Coronary artery (tissue), 2 donors: ENCODE measurements around the gene S100A7A.

ENCODE experiments used
- DNase-seq: peaks from one replicate; pipeline ENCODE4 v3.0.0-alpha.2; 2017; ENCODE audit warnings: low spot score
- H3K27ac ChIP-seq, 2 donors: fragments of 200-600 bp; sonication (generic); one replicate each; pipeline ENCODE4 v1.5.1; 2016 to 2019
- H3K4me3 ChIP-seq: fragments of 200-600 bp; sonication (generic); 2 replicates; pipeline ENCODE4 v1.5.1; 2016; ENCODE audit warnings: mild to moderate bottlenecking, moderate library complexity
- TF ChIP-seq, protein P1 (sequence below): fragments of 200-600 bp; sonication (generic); IDR thresholded peaks from one replicate; pipeline ENCODE4 v1.5.1; 2019; ENCODE audit warnings: antibody characterized with exemption

The S100A7A gene

GRCh38 chr1:153399401-153400055 is 16.8 kb upstream of the S100A7A start:
- H3K4me3 ChIP-seq = no peak overlapping the region
- DNase-seq = no peak
- TF ChIP-seq, protein P1, sequence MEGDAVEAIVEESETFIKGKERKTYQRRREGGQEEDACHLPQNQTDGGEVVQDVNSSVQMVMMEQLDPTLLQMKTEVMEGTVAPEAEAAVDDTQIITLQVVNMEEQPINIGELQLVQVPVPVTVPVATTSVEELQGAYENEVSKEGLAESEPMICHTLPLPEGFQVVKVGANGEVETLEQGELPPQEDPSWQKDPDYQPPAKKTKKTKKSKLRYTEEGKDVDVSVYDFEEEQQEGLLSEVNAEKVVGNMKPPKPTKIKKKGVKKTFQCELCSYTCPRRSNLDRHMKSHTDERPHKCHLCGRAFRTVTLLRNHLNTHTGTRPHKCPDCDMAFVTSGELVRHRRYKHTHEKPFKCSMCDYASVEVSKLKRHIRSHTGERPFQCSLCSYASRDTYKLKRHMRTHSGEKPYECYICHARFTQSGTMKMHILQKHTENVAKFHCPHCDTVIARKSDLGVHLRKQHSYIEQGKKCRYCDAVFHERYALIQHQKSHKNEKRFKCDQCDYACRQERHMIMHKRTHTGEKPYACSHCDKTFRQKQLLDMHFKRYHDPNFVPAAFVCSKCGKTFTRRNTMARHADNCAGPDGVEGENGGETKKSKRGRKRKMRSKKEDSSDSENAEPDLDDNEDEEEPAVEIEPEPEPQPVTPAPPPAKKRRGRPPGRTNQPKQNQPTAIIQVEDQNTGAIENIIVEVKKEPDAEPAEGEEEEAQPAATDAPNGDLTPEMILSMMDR = no peak
- H3K27ac ChIP-seq = no peak overlapping the region

- no peak overlapping the region for H3K27ac ChIP-seq
- TF ChIP-seq, protein P1 = no peak
- DNase-seq = peak; percentile 31
- H3K4me3 ChIP-seq = no peak overlapping the region
These were observed 16.1 kb upstream of the S100A7A start for GRCh38 chr1:153400244-153400643.

GRCh38 chr1:153401461-153401860 is 14.9 kb upstream of the S100A7A start:
- TF ChIP-seq, protein P1 = no peak
- DNase-seq = no peak
- Histone ChIP-seq H3K4me3 (no peak overlapping the region), H3K27ac (no peak overlapping the region)

DNA sequence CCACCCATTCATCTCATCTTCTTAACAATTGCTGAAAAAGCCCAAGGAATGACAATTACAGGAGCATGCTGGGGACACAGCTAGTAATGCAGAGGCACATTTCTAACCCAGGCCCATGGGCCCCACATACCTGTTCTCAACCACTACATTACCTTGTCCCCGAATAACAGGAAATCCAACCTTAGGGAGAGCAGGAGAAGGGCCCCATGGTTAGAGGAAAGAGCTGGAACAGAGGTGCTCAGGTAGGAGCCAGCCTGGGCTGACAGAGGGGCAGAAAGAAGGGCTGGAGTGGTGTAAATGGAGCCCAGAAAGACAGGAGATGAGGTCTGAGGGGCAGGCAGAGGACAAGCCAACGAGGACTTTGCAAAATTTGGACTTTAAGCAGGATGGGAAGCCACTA is 14.1 kb upstream of the S100A7A start:
- TF ChIP-seq, protein P1 = no peak

GRCh38 chr1:153403421-153404085 is 12.8 kb upstream of the S100A7A start:
- H3K4me3 ChIP-seq = no peak overlapping the region
- no peak overlapping the region for H3K27ac ChIP-seq
- DNase-seq = no peak
- TF ChIP-seq, protein P1 = no peak

More for the DNA sequence above, 14.1 kb upstream of the S100A7A start:
- DNase-seq = peak; percentile 24
- Histone ChIP-seq H3K27ac (no peak overlapping the region), H3K4me3 (no peak overlapping the region)

DNA sequence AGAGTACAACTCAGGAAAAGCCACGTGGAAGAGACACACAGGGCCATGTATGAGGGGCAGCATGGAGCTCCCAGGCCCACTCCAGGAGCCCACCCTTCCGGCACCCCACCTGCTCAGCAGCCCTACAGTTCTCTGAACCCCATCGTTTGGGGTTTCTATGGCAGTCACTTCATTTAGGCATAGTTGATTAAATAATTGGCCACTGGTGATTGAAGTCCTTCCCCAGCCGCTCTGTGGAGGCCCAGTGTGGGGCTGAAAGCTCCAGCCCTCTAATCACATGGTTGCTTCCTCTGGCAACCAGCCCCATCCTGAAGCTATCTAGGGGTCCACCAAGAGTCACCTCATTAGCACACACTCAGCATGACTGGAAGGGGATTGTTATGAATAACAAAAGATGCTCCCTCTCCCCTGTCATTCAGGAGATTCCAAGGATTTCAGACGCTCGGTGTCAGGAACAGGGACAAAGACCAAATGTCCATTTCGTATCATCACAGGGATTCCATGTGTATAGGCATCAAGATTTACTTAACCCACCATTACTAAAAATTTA is 12.2 kb upstream of the S100A7A start:
- Histone ChIP-seq H3K27ac (no peak overlapping the region), H3K4me3 (no peak overlapping the region)
- peak; percentile 11 for DNase-seq
- TF ChIP-seq, protein P1 = no peak
